ENCODE results near the gene TMC3.

The TMC3 gene

GRCh38 chr15:81387621-81388435 lies 13.8 kb upstream of the TMC3 start:
- intact Hi-C loops (cut with DNase I) = no loop called here
- DNase-seq = no peak

DNA sequence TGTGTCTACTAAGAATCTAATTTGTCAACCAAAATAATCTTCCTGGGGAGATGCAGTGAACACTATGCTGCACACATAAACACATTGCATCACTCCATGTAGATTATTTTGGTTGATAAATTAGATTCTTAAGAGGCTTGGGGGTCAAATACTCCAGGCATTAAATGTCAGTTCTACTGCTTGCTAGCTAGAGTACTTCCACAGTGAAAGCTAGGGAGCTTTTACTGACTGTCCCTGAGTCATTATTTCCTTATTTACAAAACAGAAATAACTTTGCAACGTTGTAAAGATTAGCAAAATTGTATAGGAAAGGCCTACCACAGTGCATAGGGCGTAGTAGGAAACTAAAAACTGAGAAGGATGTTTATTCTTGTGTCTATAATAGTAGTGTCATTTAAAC lies 12.9 kb upstream of the TMC3 start:
- intact Hi-C loops (cut with DNase I) = no loop called here
- no peak for DNase-seq

DNA sequence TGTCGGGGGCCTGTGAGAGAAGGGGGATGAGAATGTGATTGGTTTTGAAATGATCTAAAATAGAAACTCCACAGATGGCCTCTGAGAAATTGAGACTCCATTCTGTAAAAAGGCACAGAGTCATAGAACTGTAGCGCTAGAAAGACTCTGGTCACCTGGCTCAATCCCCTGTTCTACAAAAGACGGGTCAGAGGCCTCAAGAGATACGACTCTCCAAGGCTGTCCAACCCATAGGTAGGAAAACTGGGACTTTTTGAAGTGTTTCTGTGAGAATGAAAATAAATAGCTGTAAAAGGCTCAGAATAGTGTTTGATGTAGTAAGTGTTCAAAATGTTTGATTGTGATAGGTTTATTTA lies 11.7 kb upstream of the TMC3 start:
- DNase-seq = no peak
- intact Hi-C loops (cut with DNase I) = no loop called here

DNA sequence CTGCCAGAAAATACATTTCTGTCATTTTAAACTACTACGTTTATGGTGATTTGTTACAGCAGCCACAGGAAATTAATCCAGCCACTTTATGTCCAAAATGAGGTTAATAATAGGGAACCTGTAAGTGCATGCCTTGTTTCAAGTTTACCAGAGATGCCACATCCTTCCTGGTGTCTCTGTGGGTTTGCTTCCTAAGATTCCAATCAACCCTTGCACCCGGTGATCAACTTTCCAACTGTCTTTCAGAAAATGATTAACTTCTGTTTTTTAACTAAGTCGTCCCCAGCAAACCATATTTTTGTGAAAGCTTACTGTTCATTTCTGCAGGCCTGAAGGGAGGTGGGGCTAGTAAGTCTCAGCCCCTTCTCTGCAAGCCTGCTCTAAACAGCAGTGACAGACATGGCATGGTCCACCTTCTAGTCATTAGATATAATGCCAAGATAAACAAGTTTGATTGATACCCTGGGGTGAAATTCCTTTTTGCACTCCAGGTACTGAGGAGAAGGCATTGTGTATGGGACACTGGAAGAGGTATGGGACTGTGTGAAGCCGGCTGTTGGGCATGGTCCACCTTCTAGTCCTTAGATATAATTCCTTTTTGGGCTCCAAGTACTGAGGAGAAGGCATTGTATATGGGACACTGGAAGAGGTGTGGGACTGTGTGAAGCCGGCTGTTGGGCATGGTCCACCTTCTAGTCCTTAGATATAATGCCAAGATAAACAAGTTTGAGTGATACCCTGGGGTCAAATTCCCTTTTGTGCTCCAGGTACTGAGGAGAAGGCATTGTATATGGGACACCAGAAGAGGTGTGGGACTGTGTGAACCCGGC lies 11.1 kb upstream of the TMC3 start:
- intact Hi-C loops (cut with DNase I) = no loop called here
- no peak for DNase-seq

- no peak for DNase-seq
- intact Hi-C loops (cut with DNase I) = no loop called here
These were observed 7.7 kb upstream of the TMC3 start for GRCh38 chr15:81381720-81382119.

DNA sequence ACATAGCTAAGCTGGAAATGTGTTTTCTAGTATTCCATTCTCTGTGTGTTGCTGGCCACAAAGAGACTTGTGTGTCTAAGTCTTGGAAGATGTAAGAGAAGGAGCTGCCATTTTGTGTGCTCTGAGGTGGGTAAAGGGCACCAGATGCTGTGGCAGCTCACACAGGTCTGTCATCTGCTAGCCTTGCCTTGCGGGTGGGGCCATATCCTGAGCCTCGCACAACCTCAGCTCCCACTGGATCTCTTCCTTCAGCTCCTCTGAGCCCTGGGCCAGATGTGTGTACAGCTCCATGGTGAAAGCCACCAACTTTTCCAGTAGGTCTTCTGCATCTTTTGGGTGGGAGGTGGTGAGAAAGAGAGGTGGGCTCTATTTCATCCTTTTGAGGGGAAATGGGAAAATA lies 6.7 kb upstream of the TMC3 start:
- intact Hi-C loops (cut with DNase I) = no loop called here

DNA sequence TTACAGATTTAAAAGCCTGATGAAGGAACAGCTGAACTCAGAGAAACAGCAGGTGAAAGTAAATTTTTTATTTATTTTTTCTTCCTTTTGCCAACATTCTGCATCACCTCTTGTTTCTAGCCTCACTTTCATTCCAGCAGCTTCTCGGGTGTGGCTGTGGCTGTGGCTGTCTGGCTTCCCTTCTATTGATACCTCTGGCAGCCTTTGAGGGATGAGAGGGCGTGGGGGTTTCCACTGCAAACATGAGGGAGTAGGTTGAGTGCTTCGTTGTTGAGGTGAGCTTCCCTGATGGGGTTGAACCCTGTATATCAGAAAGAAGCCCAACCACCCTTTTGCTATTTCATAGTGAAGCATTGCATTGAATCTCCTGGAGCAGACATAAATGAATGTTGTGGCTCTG lies 6.2 kb upstream of the TMC3 start:
- intact Hi-C loops (cut with DNase I) = no loop called here
- DNase-seq = no peak

More for the DNA sequence above, 6.7 kb upstream of the TMC3 start:
- DNase-seq = no peak

GRCh38 chr15:81379269-81379668 lies 5.3 kb upstream of the TMC3 start:
- intact Hi-C loops (cut with DNase I) = no loop called here

DNA sequence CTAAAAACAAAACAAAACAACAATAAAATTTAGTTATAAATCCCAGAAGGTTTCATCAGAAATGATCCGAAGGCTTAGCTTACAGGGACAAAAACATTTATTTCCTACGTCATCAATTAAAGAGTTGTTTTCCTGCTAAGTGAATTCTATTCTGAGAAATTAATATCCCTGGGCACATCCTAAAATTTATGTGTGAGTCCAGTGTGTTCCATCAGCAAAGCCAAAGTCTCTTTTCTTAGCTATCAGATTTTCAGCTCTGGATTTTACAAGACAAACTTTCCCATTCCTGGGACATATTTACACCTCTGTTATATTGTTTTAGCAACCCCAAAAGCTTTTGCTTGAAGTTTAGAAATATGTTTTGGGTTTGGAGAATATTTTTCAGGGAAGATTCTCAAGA lies 4.4 kb upstream of the TMC3 start:
- intact Hi-C loops (cut with DNase I) = no loop called here
- no peak for DNase-seq

More at GRCh38 chr15:81379269-81379668, 5.3 kb upstream of the TMC3 start:
- no peak for DNase-seq

DNA sequence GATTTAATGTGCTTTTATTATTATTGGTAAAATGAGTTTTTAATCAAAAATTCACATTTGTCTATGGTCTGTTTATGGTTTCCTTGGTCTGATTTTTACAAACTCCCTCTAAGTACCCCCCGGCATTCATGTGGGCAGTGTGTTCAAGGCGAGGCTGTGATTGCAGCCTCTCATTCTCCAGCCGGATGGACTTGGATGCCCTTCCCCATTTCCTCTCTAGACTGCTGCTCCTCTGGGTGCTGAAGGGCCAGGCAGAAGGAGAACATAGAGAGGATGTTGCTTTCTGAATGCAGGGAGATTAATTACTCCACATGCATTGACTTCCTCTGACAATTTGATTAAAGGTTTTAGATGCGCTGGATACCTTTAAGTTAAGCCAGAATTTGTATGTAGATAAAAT lies 3.9 kb upstream of the TMC3 start:
- intact Hi-C loops (cut with DNase I) = no loop called here
- DNase-seq = no peak

DNA sequence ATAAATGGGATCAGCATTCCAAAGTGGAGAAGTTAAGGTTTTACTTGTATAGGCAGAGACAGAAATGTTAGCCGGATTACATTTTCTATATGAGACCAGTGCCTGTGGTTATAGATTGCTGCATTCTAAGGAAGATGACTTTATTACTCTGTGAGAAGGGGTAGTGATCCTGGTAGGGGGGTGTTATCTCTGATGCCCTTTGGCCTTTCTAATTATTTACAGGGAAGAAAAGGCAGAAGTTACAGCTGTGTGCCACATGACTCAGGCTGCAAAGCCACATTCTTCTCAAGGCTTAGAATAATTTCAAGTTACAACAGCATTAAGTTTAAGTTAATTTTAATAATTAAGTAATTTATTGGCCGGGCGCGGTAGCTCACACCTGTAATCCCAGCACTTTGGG lies 2.2 kb upstream of the TMC3 start:
- intact Hi-C loops (cut with DNase I) = no loop called here
- no peak for DNase-seq

GRCh38 chr15:81375461-81375860 lies 1.4 kb upstream of the TMC3 start:
- no peak for DNase-seq
- intact Hi-C loops (cut with DNase I) = no loop called here

DNA sequence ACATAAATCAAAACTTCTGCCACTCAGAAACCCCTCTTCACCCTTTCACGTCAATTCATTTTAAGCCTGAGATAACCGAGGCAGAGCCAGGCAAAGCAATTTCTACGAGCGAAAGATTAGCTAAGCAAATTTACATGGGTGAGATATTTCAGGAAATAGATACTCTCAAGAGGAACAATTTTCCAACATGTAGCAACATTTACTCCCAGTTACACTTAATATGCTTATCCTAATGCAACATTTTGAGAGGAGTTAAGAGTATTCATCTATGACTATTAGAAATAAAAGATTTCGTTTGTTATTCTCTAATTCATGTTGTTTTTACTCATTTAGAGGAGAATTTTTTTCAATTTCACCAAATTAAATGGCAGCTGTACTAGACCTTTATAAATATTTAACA lies 837 bp downstream of the TMC3 start:
- intact Hi-C loops (cut with DNase I) = no loop called here
- no peak for DNase-seq

DNA sequence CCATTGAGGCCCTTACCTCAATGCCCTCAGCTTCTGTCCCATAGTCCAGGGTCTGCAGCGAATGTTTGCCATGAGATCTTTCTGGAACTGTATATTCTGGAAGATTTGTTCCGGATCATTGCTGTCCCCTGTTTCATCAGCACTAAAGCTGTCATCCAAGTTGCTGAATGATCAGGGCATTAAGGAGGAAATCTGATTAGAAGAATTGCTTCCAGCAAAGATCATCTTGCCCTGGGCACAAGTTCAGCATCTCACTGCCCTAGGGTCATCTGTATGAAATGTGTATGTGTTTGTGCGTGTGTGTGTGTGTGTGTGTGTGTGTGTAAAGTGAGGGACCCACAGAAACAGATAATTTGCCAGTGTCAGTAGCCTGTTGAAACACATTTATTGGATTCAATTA lies 1.4 kb downstream of the TMC3 start:
- no peak for DNase-seq
- intact Hi-C loops (cut with DNase I) = no loop called here

GRCh38 chr15:81363718-81364500 lies 10.1 kb downstream of the TMC3 start:
- no peak for DNase-seq
- intact Hi-C loops (cut with DNase I) = no loop called here

- intact Hi-C loops (cut with DNase I) = no loop called here
- no peak for DNase-seq
These were observed 10.7 kb downstream of the TMC3 start for GRCh38 chr15:81363276-81363675.

- intact Hi-C loops (cut with DNase I) = no loop called here
- no peak for DNase-seq
These were observed 11.2 kb downstream of the TMC3 start for GRCh38 chr15:81362790-81363189.

DNA sequence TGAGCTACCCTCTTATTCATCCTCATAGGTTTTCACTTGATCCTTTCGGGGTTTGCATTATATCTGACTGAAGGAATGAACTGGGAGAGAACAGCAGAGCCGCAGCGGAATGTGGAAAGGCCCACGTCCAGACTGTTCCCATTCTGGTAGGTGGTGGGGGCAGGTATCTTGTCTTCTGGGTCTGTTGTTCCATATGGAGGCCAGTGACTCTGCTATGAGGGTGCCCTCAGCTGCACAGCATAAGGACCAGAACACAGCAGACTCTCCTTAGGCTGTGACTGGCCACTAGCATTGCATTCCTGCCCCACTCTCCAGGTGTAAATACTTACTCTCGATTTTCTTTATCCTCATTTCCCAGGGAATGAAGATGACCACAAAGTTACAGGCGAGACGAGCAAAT lies 12.1 kb downstream of the TMC3 start:
- no peak for DNase-seq
- intact Hi-C loops (cut with DNase I) = no loop called here

- intact Hi-C loops (cut with DNase I) = no loop called here
- DNase-seq = no peak
These were observed 13.5 kb downstream of the TMC3 start for GRCh38 chr15:81360491-81360890.

- intact Hi-C loops (cut with DNase I) = no loop called here
- no peak for DNase-seq
These were observed 15.8 kb downstream of the TMC3 start for GRCh38 chr15:81358248-81358647.

All from head of caudate nucleus (tissue), 42 donors.